AG04449 (cell line): ENCODE data around the gene GPN2.

Experiments
- CTCF ChIA-PET: fragments of 350-600 bp; formaldehyde crosslinking; extraction: SDS; loops from one replicate; lab custom pipeline; 2021; ENCODE audit warnings: antibody characterized with exemption; lab: Yijun Ruan, JAX
- POLR2A ChIA-PET: fragments of 400-600, 350-600 bp; formaldehyde crosslinking; extraction: SDS; loops from one replicate; lab custom pipeline; 2020; ENCODE audit warnings: antibody characterized with exemption, inconsistent platforms; lab: Yijun Ruan, JAX
- DNase-seq: peaks from one replicate; pipeline ENCODE4 v3.0.0-alpha.2; 2010; ENCODE audit warnings: low read depth, low spot score
- H3K4me3 ChIP-seq: 2 replicates; pipeline ENCODE4 v1.5.1; 2011; ENCODE audit warnings: low read depth, mild to moderate bottlenecking, control low read depth, low read length
- TF ChIP-seq, protein P1 (sequence below): IDR thresholded peaks from one replicate; pipeline ENCODE4 v1.5.1; 2011; ENCODE audit warnings: mild to moderate bottlenecking, moderate library complexity, low read length, control low read depth, inconsistent platforms; ENCODE audit not compliant: insufficient read depth; ENCODE audit errors: missing control alignments

GPN2 gene

DNA sequence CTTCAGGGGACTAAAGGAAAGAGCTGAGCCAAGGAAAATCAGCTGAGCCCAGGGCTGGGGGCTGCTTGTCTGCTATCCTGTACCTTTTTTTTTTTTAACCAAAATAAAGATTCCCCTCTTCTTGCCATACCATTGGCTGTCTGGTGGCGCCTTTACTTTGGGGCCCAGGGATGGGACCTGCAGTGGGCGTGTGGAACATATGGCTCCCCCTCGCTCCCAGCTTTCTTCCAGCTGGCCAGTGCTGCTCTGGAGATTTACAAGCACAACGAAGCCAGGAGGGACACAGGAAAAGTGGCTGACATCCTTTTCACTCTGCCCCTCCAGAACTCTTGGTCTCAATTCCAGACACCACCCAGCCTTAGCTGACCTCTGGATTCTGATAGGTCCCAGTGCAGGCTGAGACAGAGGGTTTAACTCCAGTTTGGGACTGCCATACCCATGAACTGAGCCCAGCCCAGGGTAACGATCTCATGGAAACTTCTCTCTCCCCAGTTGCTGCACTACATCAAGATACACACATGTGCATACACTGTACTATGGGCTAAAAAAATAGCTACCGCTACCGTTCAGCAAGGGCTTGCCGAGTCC lies 32.5 kb downstream of the GPN2 start:
- ChIA-PET POLR2A (no interaction called here), CTCF (interaction anchor here (1.0 to 6.0 kb wide), 14 partner anchors 7 to 260 kb away, joined by 3 to 52 read pairs (median 6); no protein-coding TSS in a partner anchor)
- no peak overlapping the region for H3K4me3 ChIP-seq
- no peak for DNase-seq
- TF ChIP-seq, protein P1, sequence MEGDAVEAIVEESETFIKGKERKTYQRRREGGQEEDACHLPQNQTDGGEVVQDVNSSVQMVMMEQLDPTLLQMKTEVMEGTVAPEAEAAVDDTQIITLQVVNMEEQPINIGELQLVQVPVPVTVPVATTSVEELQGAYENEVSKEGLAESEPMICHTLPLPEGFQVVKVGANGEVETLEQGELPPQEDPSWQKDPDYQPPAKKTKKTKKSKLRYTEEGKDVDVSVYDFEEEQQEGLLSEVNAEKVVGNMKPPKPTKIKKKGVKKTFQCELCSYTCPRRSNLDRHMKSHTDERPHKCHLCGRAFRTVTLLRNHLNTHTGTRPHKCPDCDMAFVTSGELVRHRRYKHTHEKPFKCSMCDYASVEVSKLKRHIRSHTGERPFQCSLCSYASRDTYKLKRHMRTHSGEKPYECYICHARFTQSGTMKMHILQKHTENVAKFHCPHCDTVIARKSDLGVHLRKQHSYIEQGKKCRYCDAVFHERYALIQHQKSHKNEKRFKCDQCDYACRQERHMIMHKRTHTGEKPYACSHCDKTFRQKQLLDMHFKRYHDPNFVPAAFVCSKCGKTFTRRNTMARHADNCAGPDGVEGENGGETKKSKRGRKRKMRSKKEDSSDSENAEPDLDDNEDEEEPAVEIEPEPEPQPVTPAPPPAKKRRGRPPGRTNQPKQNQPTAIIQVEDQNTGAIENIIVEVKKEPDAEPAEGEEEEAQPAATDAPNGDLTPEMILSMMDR = no peak

- POLR2A ChIA-PET = no interaction called here
- CTCF ChIA-PET = interaction anchor here (1.7 to 6.0 kb wide), 9 partner anchors 7 to 47 kb away, joined by 4 to 52 read pairs (median 13); no protein-coding TSS in a partner anchor
- H3K4me3 ChIP-seq = no peak overlapping the region
- TF ChIP-seq, protein P1 = no peak
- no peak for DNase-seq
Observed at GRCh38 chr1:26856604-26857469, 33.2 kb downstream of the GPN2 start.

DNA sequence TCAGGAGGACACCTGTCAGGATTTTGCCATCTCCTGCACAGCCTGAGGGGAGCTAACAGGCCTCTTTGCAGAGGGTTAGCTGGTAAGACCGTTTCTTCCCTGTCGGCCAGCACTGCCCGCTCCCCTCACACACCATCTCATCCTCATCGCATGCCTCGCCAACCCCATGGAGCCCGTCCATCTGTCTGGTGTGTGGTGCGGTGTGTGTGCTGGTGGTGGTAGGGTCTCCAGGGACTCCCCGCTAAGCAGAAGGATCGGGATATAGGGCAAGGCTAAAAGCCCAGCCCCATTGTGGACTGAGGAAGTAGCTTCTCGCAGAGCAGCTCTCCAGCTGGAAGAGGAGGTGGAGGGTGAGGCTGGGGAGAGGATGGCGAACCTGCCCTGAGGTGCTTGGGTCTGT lies 33.9 kb downstream of the GPN2 start:
- TF ChIP-seq, protein P1 = no peak
- CTCF ChIA-PET = interaction anchor here (1.4 to 4.1 kb wide), 5 partner anchors 8 to 253 kb away, joined by 4 to 27 read pairs (median 4); no protein-coding TSS in a partner anchor
- H3K4me3 ChIP-seq = no peak overlapping the region
- DNase-seq = no peak
- POLR2A ChIA-PET = interaction anchor here (1.0 to 1.6 kb wide), 2 partner anchors 9 to 26 kb away, joined by 3 read pairs; no protein-coding TSS in a partner anchor

DNA sequence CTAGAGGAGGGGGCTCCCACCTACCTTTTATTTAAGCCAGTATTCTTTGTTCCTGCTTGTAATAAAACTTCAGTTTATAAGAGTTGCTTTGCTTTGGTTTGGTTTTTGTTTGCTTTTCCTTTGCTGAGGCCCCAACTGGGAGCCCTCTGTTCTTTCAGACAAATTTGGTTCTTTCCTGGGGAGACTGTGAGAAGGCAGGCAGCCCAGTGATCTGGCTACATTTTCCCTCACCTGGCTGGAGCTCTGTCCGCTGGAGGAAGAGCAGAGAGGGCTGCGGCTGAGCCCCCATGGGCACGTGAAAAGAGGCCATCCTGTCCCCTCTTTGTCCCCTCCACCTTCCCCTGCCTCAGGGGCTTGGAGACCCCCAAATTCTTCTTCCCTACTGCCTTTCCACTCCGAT lies 34.4 kb downstream of the GPN2 start:
- no peak for DNase-seq
- ChIA-PET POLR2A (interaction anchor here (1.0 to 1.6 kb wide), 2 partner anchors 9 to 26 kb away, joined by 3 read pairs; no protein-coding TSS in a partner anchor), CTCF (interaction anchor here (0.8 to 4.1 kb wide), 10 partner anchors 9 to 253 kb away, joined by 3 to 27 read pairs (median 4); no protein-coding TSS in a partner anchor)
- H3K4me3 ChIP-seq = no peak overlapping the region
- TF ChIP-seq, protein P1 = no peak

- no peak for DNase-seq
- POLR2A ChIA-PET = interaction anchor here (1.6 kb wide), 1 partner anchor 27 kb away, joined by 3 read pairs; no protein-coding TSS in a partner anchor
- TF ChIP-seq, protein P1 = no peak
- CTCF ChIA-PET = interaction anchor here (0.8 to 4.1 kb wide), 9 partner anchors 10 to 252 kb away, joined by 3 to 27 read pairs (median 4); no protein-coding TSS in a partner anchor
- H3K4me3 ChIP-seq = no peak overlapping the region
Observed at GRCh38 chr1:26854906-26855305, 35.2 kb downstream of the GPN2 start.
